ENCODE measurements around the gene LCK.

DNA sequence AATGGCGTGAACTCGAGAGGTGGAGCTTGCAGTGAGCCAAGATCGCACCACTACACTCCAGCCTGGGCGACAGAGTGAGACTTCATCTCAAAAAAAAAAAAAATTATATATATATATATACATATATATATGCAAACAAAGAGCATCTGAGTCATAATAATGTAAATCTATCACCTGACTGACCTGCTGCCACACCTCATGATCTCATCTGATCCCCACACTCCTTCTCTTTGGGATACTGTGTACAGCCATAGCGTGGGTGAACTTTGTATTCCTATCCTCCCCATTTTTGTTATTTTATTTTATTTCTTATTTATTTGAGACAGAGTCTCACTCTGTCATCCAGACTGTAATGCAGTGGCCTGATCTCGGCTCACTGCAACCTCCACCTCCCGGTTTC lies 38.2 kb downstream of the LCK start:
- TF ChIP-seq CTCF (IDR thresholded peaks at IDR 0.05) (no peak), MXI1 (IDR thresholded peaks at IDR 0.05; ENCODE audit: low read depth, low read length) (no peak), REST (IDR thresholded peaks at IDR 0.05; ENCODE audit: low read depth, low read length) (no peak), SMC3 (IDR thresholded peaks at IDR 0.05; ENCODE audit: low read depth, low read length) (no peak), CHD2 (IDR thresholded peaks at IDR 0.05; ENCODE audit: low read length, partially characterized antibody) (no peak), FOSL2 (IDR thresholded peaks at IDR 0.05; ENCODE audit: borderline replicate concordance, low read depth) (no peak), TEAD4 (IDR thresholded peaks at IDR 0.05; ENCODE audit: borderline replicate concordance, insufficient read depth) (no peak), SIN3A (IDR thresholded peaks at IDR 0.05; ENCODE audit: borderline replicate concordance, low read depth, low read length) (no peak), EP300 (IDR thresholded peaks at IDR 0.05; ENCODE audit: borderline replicate concordance in 1 of 2, low read depth in 1 of 2, low read length in 1 of 2) (no peak), RAD21 (IDR thresholded peaks at IDR 0.05; ENCODE audit: low read length) (no peak), USF2 (IDR thresholded peaks at IDR 0.05; ENCODE audit: borderline replicate concordance, low read depth, low read length) (no peak), FOXJ3 (CRISPR knock-in tag; IDR thresholded peaks at IDR 0.05) (no peak), GATA2 (CRISPR knock-in tag; IDR thresholded peaks at IDR 0.05) (no peak)
- TF ChIP-seq, protein P1, sequence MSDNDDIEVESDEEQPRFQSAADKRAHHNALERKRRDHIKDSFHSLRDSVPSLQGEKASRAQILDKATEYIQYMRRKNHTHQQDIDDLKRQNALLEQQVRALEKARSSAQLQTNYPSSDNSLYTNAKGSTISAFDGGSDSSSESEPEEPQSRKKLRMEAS (IDR thresholded peaks at IDR 0.05; ENCODE audit: low read depth), result no peak

Data from SK-N-SH (cell line).